Measurements from ENCODE around the gene LY6G6C. TPM values are rescaled to one million over a fixed set of nuclear protein-coding genes. Genes with fewer than 3 reads are reported as not detected.

Gene LY6G6C
- total and polyA plus RNA-seq, 2 of the 4 experiments (the other 2 are of a cell fraction): not detected

DNA sequence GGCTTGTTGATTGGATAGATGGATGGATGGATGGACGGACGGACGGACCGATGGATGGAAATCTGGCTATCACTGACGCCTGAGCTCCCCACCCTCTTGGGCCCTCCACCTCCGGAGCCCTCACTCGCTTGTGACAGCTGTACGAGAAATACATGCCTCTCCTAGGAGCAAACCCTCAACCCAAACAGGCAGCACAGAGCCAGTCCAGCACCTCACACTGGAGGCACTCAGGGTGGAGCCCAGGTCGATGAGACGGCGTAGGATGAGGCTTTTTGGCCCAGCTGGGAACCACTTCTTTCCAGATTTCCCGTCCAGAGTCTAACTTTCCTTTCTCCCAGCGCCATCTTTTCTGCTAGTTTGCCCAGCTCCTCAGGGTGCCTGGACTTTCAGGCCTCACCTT lies 38.0 kb downstream of the LY6G6C start:
- no peaks in the 10 kb centered on the region for H3K79me1 ChIP-seq (ENCODE audit: low read depth in 1 of 2, low read length in 2 of 2)
- H2BK20ac ChIP-seq (ENCODE audit: low read depth, low read length): no peak overlapping the region
- BruUV-seq (replicated peaks): no TSS peak
- H3K9ac ChIP-seq (ENCODE audit: low read depth, low read length): no peak overlapping the region
- no peak overlapping the region for H2BK5ac ChIP-seq (ENCODE audit: low read depth, low read length, poor library complexity, severe bottlenecking)
- H3K4me2 ChIP-seq (ENCODE audit: low read depth, low read length): no peak overlapping the region; the same call in 1 of the 2 replicates
- no peak overlapping the region; a peak in 1 of 4 replicates for H4K8ac ChIP-seq (ENCODE audit: low read depth in 2 of 2, low read length in 2 of 2)
- dilution Hi-C loops (cut with HindIII; ENCODE audit: low sequenced_read_pairs, unreplicated experiment) (no loop called here), intact Hi-C loops (cut with micrococcal nuclease) (no loop called here), in situ Hi-C loops (cut with MboI; ENCODE audit: low sequenced_read_pairs) (loop anchor here (10.0 kb wide), 2 partner anchors 151 to 261 kb away; partner anchors contain the start of gene CFB)
- H3K4me1 ChIP-seq (ENCODE audit: control insufficient read depth, insufficient read depth, low read length): peaks cover 12% of the 10 kb centered on the region
- CTCF ChIA-PET: no interaction called here
- no peak overlapping the region for H3K4me3 ChIP-seq (ENCODE audit: insufficient read depth, low read depth, low read length)
- H2BK15ac ChIP-seq (ENCODE audit: low read depth, low read length): no peak overlapping the region
- no peak overlapping the region; the same call in 1 of the 2 replicates for H3K18ac ChIP-seq (ENCODE audit: low read depth, low read length)
- H3K56ac ChIP-seq (ENCODE audit: extremely low read depth, insufficient read depth, low read length): no peak overlapping the region
- ATAC-seq (ENCODE audit: low read depth) (no peak), DNase-seq (no peak)
- H2BK120ac ChIP-seq (ENCODE audit: low read depth, low read length): no peak overlapping the region
- no peaks in the 10 kb centered on the region for H4K20me1 ChIP-seq (ENCODE audit: insufficient read depth, low read length)
- H3K27me3 ChIP-seq (ENCODE audit: control insufficient read depth, insufficient read depth, low read length): no peaks in the 10 kb centered on the region
- no peak overlapping the region for H2AK5ac ChIP-seq (ENCODE audit: low read depth, low read length)
- 48% methylated on average over 5 of the region's 13 CpGs; no CpG with 5 or more reads in 1 of the 2 experiments for WGBS, 2 experiments (ENCODE audit: extremely low coverage in 2 of 2, insufficient read length in 1 of 2)
- no peak overlapping the region for H3K14ac ChIP-seq (replicated peaks; ENCODE audit: low read depth, low read length)
- peak overlapping the region; percentile 88 for H2AK9ac ChIP-seq (replicated peaks; ENCODE audit: low read depth, low read length, poor library complexity)
- no peak overlapping the region for H3K23ac ChIP-seq (ENCODE audit: low read depth, low read length)
- H3K27ac ChIP-seq (ENCODE audit: insufficient read depth, low read length): no peak overlapping the region
- H3K9me3 ChIP-seq (ENCODE audit: control insufficient read depth, insufficient read depth, low read length): no peaks in the 10 kb centered on the region
- no peak overlapping the region for H4K5ac ChIP-seq (ENCODE audit: low read depth, low read length)
- TF ChIP-seq POLR2A (IDR thresholded peaks at IDR 0.05; ENCODE audit: low read depth, low read length): no peak
- no peak for TF ChIP-seq NFE2L2 (IDR thresholded peaks at IDR 0.05; ENCODE audit: low read depth, low read length)
- no peak for TF ChIP-seq RFX5 (IDR thresholded peaks at IDR 0.05; ENCODE audit: low read depth, low read length)
- TF ChIP-seq, protein P1, sequence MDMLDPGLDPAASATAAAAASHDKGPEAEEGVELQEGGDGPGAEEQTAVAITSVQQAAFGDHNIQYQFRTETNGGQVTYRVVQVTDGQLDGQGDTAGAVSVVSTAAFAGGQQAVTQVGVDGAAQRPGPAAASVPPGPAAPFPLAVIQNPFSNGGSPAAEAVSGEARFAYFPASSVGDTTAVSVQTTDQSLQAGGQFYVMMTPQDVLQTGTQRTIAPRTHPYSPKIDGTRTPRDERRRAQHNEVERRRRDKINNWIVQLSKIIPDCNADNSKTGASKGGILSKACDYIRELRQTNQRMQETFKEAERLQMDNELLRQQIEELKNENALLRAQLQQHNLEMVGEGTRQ (IDR thresholded peaks at IDR 0.05; ENCODE audit: low read depth, low read length): no peak
- no peak for TF ChIP-seq MAFK (IDR thresholded peaks at IDR 0.05; ENCODE audit: low read depth, low read length)
- TF ChIP-seq, protein P2, sequence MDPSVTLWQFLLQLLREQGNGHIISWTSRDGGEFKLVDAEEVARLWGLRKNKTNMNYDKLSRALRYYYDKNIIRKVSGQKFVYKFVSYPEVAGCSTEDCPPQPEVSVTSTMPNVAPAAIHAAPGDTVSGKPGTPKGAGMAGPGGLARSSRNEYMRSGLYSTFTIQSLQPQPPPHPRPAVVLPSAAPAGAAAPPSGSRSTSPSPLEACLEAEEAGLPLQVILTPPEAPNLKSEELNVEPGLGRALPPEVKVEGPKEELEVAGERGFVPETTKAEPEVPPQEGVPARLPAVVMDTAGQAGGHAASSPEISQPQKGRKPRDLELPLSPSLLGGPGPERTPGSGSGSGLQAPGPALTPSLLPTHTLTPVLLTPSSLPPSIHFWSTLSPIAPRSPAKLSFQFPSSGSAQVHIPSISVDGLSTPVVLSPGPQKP (IDR thresholded peaks at IDR 0.05; ENCODE audit: borderline replicate concordance, low read depth, low read length): no peak
- TF ChIP-seq MAZ (IDR thresholded peaks at IDR 0.05; ENCODE audit: borderline replicate concordance, low read depth, low read length): no peak
- TF ChIP-seq CHD1 (IDR thresholded peaks at IDR 0.05; ENCODE audit: low read depth, low read length): no peak
- no peak for TF ChIP-seq FOS (IDR thresholded peaks at IDR 0.05; ENCODE audit: low read depth, low read length)
- TF ChIP-seq BHLHE40 (IDR thresholded peaks at IDR 0.05; ENCODE audit: low read depth, low read length): no peak
- no peak for TF ChIP-seq MXI1 (IDR thresholded peaks at IDR 0.05; ENCODE audit: borderline replicate concordance, low read depth, low read length)
- TF ChIP-seq RCOR1 (IDR thresholded peaks at IDR 0.05; ENCODE audit: insufficient replicate concordance, low read length): no peak
- TF ChIP-seq SMC3 (IDR thresholded peaks at IDR 0.05; ENCODE audit: low read depth, low read length): no peak
- TF ChIP-seq CEBPB (IDR thresholded peaks at IDR 0.05; ENCODE audit: low read depth, low read length): no peak
- no peak for TF ChIP-seq RAD21 (IDR thresholded peaks at IDR 0.05; ENCODE audit: low read length)
- H3K9me1 ChIP-seq (ENCODE audit: insufficient read depth, low read length): 0 out of 2 replicates have a peak, but pooled peaks cover 5% of the 10 kb centered on the region
- no peak overlapping the region for H3K4ac ChIP-seq (ENCODE audit: low read depth, low read length)
- H4K91ac ChIP-seq (ENCODE audit: insufficient read depth, low read depth, low read length): no peak overlapping the region
- peak overlapping the region; percentile 8 for H2AFZ ChIP-seq (replicated peaks; ENCODE audit: low read length, poor library complexity)
- POLR2A ChIA-PET (ENCODE audit: unreplicated experiment): no interaction called here
- peaks cover 25% of the 10 kb centered on the region for H3K36me3 ChIP-seq (ENCODE audit: control insufficient read depth, insufficient read depth, low read length)
